NT2/D1 (cell line): ENCODE results near the gene FBLN5.

ENCODE experiments used
- SUZ12 ChIP-seq: IDR thresholded peaks from 2 replicates; pipeline ENCODE4 v1.6.1; 2011; ENCODE audit not compliant: insufficient read length, insufficient read depth; ENCODE audit errors: extremely low read depth
- YY1 ChIP-seq: IDR thresholded peaks from 2 replicates; pipeline ENCODE4 v1.6.1; 2011; ENCODE audit not compliant: insufficient read length, insufficient read depth
- ZNF274 ChIP-seq: IDR thresholded peaks from 2 replicates; pipeline ENCODE4 v1.6.1; 2011; ENCODE audit warnings: mild to moderate bottlenecking, low read depth, low read length

- no peak for TF ChIP-seq ZNF274
- TF ChIP-seq YY1: no peak
- no peak for TF ChIP-seq SUZ12
Observed at GRCh38 chr14:91841065-91841464, 106.4 kb downstream of the FBLN5 start.
